MCF 10A (cell line): ENCODE data around the gene ASCL3. TPM values are rescaled to one million over a fixed set of nuclear protein-coding genes. Genes with fewer than 3 reads are reported as not detected.
"Not testable (repeated sequence)": the region's sequence is repeated elsewhere in the genome, so short reads cannot be mapped to it uniquely, and the experiment has no call there.

Experiments used
- BruUV-seq: library from RNA; stranded (reverse); fragments of 400-500 nt; replicated peaks from 2 replicates; lab custom pipeline; 2021; lab: Mats Ljungman, UMichigan
- CTCF ChIA-PET: fragments of 300-600 bp; sonication (Branson Sonifier 250); formaldehyde crosslinking; extraction: SDS; loops from one replicate; lab custom pipeline; 2021; ENCODE audit warnings: antibody characterized with exemption, inconsistent platforms; lab: Yijun Ruan, JAX
- POLR2A ChIA-PET: fragments of 300-600, 350-650 bp; sonication (Branson Sonifier 250); formaldehyde crosslinking; extraction: SDS; loops from one replicate; lab custom pipeline; 2020; ENCODE audit warnings: antibody characterized with exemption, inconsistent platforms; lab: Yijun Ruan, JAX
- DNase-seq: peaks from one replicate; pipeline ENCODE4 v3.0.0-alpha.2; 2018; ENCODE audit not compliant: unreplicated experiment
- H3K27ac Mint-ChIP-seq: one replicate; pipeline ENCODE4 v1.8.0; 2022; ENCODE audit warnings: mild to moderate bottlenecking, low read depth, mixed read lengths; ENCODE audit not compliant: unreplicated experiment
- H3K27me3 Mint-ChIP-seq: one replicate; pipeline ENCODE4 v1.8.0; 2022; ENCODE audit warnings: mixed read lengths; ENCODE audit not compliant: insufficient read depth, unreplicated experiment
- H3K36me3 Mint-ChIP-seq: one replicate; pipeline ENCODE4 v1.8.0; 2022; ENCODE audit warnings: mild to moderate bottlenecking, moderate library complexity, mixed read lengths; ENCODE audit not compliant: insufficient read depth, unreplicated experiment
- H3K4me1 Mint-ChIP-seq: one replicate; pipeline ENCODE4 v1.8.0; 2022; ENCODE audit warnings: mixed read lengths; ENCODE audit not compliant: insufficient read depth, unreplicated experiment
- H3K4me3 Mint-ChIP-seq: one replicate; pipeline ENCODE4 v1.8.0; 2022; ENCODE audit warnings: mild to moderate bottlenecking, moderate library complexity, mixed read lengths; ENCODE audit not compliant: unreplicated experiment
- H3K9me3 Mint-ChIP-seq: one replicate; pipeline ENCODE4 v1.8.0; 2022; ENCODE audit warnings: mixed read lengths; ENCODE audit not compliant: unreplicated experiment
- intact Hi-C: fragments of 100-400 bp; cut with micrococcal nuclease; formaldehyde crosslinking; loops from 2 replicates; pipeline ENCODE4 v1.14.1; 2022
- total RNA-seq: library from RNA; stranded (reverse); gene quantifications from 2 replicates; pipeline ENCODE4 v1.2.3, GENCODE V29; 2022
- TF ChIP-seq, protein P1 (sequence below): fragments of 200-600 bp; IDR thresholded peaks from one replicate; pipeline ENCODE4 v1.8.0; 2022; ENCODE audit warnings: antibody characterized with exemption, mild to moderate bottlenecking; ENCODE audit not compliant: unreplicated experiment

The ASCL3 gene
- total RNA-seq, 1 experiment from 2014 or later, result not detected

DNA sequence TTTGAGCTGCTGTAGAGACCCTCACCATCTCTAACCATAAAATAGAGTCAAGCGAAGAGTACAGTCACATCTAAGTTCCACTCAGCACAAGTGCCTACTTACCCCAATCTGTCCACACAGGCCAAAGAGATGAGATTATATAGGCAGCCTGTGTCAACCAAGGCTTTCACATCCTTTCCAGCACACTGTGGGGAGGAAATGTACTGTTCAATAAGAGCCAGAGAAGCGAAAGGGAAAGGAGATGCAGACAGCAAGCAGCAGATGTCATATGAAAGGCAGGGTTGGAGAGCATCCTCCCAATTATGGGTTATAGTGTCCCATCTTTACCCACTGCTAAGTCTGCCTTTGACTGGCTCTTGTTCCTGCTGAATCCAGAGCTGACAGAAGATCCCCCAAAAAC, 44.6 kb upstream of the ASCL3 start:
- Mint-ChIP-seq H3K9me3 (no peaks in the 10 kb centered on the region), H3K27ac (no peak overlapping the region), H3K4me1 (peaks cover 20% of the 10 kb centered on the region), H3K27me3 (no peaks in the 10 kb centered on the region), H3K4me3 (no peak overlapping the region), H3K36me3 (no peaks in the 10 kb centered on the region)
- TF ChIP-seq, protein P1, sequence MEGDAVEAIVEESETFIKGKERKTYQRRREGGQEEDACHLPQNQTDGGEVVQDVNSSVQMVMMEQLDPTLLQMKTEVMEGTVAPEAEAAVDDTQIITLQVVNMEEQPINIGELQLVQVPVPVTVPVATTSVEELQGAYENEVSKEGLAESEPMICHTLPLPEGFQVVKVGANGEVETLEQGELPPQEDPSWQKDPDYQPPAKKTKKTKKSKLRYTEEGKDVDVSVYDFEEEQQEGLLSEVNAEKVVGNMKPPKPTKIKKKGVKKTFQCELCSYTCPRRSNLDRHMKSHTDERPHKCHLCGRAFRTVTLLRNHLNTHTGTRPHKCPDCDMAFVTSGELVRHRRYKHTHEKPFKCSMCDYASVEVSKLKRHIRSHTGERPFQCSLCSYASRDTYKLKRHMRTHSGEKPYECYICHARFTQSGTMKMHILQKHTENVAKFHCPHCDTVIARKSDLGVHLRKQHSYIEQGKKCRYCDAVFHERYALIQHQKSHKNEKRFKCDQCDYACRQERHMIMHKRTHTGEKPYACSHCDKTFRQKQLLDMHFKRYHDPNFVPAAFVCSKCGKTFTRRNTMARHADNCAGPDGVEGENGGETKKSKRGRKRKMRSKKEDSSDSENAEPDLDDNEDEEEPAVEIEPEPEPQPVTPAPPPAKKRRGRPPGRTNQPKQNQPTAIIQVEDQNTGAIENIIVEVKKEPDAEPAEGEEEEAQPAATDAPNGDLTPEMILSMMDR, result no peak
- DNase-seq, result no peak
- ChIA-PET POLR2A (interaction anchor here (0.8 kb wide), 1 partner anchor 23 kb away, joined by 4 read pairs; no protein-coding TSS in a partner anchor), CTCF (interaction anchor here (0.6 to 1.5 kb wide), 3 partner anchors 28 to 1322 kb away, joined by 3 to 5 read pairs (median 4); no protein-coding TSS in a partner anchor)
- intact Hi-C loops, result no loop called here
- BruUV-seq, result no TSS peak

- H3K4me1 Mint-ChIP-seq, result peaks cover 20% of the 10 kb centered on the region
- DNase-seq, intact Hi-C loops, H3K36me3 Mint-ChIP-seq, H3K27me3 Mint-ChIP-seq, H3K9me3 Mint-ChIP-seq, BruUV-seq, H3K4me3 Mint-ChIP-seq, H3K27ac Mint-ChIP-seq: not testable (repeated sequence)
- CTCF ChIA-PET, result interaction anchor here (1.1 kb wide), 1 partner anchor 29 kb away, joined by 4 read pairs; no protein-coding TSS in a partner anchor
- POLR2A ChIA-PET, result interaction anchor here (0.6 kb wide), 1 partner anchor 20 kb away, joined by 4 read pairs; no protein-coding TSS in a partner anchor
These were observed 44.0 kb upstream of the ASCL3 start for GRCh38 chr11:8986772-8987171.

- intact Hi-C loops, result no loop called here
- H3K36me3 Mint-ChIP-seq, result no peaks in the 10 kb centered on the region
- H3K4me3 Mint-ChIP-seq, result no peak overlapping the region
- H3K27me3 Mint-ChIP-seq, result no peaks in the 10 kb centered on the region
- H3K4me1 Mint-ChIP-seq, result peaks cover 20% of the 10 kb centered on the region
- H3K27ac Mint-ChIP-seq, result no peak overlapping the region
- no peaks in the 10 kb centered on the region for H3K9me3 Mint-ChIP-seq
- CTCF ChIA-PET, result interaction anchor here (0.7 to 1.6 kb wide), 3 partner anchors 12 to 30 kb away, joined by 3 to 6 read pairs (median 3); no protein-coding TSS in a partner anchor
- POLR2A ChIA-PET, result no interaction called here
- DNase-seq, result no peak
- TF ChIP-seq, protein P1, result no peak
- BruUV-seq, result no TSS peak
These were observed 42.6 kb upstream of the ASCL3 start for GRCh38 chr11:8985462-8985861.

DNA sequence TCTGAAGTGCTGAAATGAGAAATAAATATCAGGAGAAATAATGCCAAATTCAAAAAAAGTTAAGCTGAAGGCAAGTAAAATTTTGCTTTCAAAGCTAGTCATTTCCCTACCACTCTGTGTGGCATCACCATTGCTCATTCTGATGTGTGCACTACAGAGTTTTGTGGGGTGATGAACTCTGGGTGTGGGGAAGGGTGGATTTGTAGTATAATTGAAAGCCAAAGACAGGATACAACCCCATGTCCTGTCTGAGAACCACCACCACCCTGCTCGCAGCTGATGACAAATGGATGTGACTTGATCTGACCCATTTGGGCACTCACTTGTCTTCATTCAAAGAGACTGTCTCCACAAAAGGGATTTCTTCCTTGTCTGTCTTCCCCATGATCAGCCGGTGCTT, 40.7 kb upstream of the ASCL3 start:
- intact Hi-C loops, result no loop called here
- no peak overlapping the region for H3K27ac Mint-ChIP-seq
- TF ChIP-seq, protein P1, result no peak
- CTCF ChIA-PET, result no interaction called here
- no peak overlapping the region for H3K4me3 Mint-ChIP-seq
- no peaks in the 10 kb centered on the region for H3K27me3 Mint-ChIP-seq
- H3K4me1 Mint-ChIP-seq, result peaks cover 3% of the 10 kb centered on the region
- BruUV-seq, result no TSS peak
- no peaks in the 10 kb centered on the region for H3K36me3 Mint-ChIP-seq
- H3K9me3 Mint-ChIP-seq, result no peaks in the 10 kb centered on the region
- POLR2A ChIA-PET, result interaction anchor here (0.9 kb wide), 1 partner anchor 14 kb away, joined by 3 read pairs; no protein-coding TSS in a partner anchor
- DNase-seq, result no peak
